Ectodermal cell (in vitro differentiated cells): ENCODE data around the gene SPOCK1.

Experiments
- H3K27ac ChIP-seq: 2 replicates; pipeline ENCODE4 v1.7.0; 2013; ENCODE audit warnings: mild to moderate bottlenecking, low read depth, low read length; ENCODE audit not compliant: insufficient read depth, poor library complexity, severe bottlenecking
- H3K27me3 ChIP-seq: 2 replicates; pipeline ENCODE4 v1.7.0; 2013; ENCODE audit warnings: mild to moderate bottlenecking, low read length; ENCODE audit not compliant: insufficient read depth, control insufficient read depth, poor library complexity, severe bottlenecking
- H3K36me3 ChIP-seq: one replicate; pipeline ENCODE4 v1.7.0; 2013; ENCODE audit warnings: low read length; ENCODE audit not compliant: control insufficient read depth, insufficient read depth
- H3K4me1 ChIP-seq: one replicate; pipeline ENCODE4 v1.7.0; 2013; ENCODE audit warnings: low read length; ENCODE audit not compliant: control insufficient read depth, insufficient read depth
- H3K4me3 ChIP-seq: 2 replicates; pipeline ENCODE4 v1.7.0; 2013; ENCODE audit warnings: low read depth, low read length, control low read depth; ENCODE audit not compliant: insufficient read depth
- H3K9me3 ChIP-seq: 2 replicates; pipeline ENCODE4 v1.7.0; 2013; ENCODE audit warnings: mild to moderate bottlenecking, low read length, moderate library complexity; ENCODE audit not compliant: control insufficient read depth
- WGBS, 2 experiments: methylation state at CpG; one replicate each; pipeline ENCODE4 v1.1.7; 2013; ENCODE audit warnings: missing lambda C conversion rate in 2 of 2; 5-methylcytosine and 5-hydroxymethylcytosine counted together

Gene SPOCK1

DNA sequence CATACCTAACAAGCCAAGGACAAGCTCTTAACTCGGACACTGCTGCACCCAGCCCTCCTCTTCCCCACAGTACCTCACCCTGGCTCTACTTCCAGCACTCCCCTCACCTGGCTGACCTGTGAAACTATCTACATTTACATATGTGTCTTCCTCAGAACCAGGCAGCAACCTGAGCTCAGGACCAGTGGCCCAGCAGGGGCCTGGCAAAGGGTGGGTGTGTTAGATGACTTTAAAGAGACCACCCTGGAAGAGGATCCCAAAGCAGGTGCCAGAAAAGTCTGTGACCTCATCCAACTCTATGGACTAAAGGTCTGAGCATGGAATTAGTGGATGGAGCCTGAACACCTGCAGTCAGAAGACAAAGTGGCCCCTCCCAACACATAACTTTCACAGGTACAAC, 400.9 kb downstream of the SPOCK1 start:
- Histone ChIP-seq H3K36me3 (no peaks in the 10 kb centered on the region), H3K27ac (no peak overlapping the region), H3K4me1 (no peaks in the 10 kb centered on the region), H3K9me3 (no peaks in the 10 kb centered on the region), H3K27me3 (no peaks in the 10 kb centered on the region), H3K4me3 (no peak overlapping the region)
- 79 to 86% methylated on average over 1 of the region's 1 CpG for WGBS, 2 experiments

GRCh38 chr5:137097203-137097602, 401.9 kb downstream of the SPOCK1 start:
- Histone ChIP-seq H3K4me1 (peaks cover under 1% of the 10 kb centered on the region), H3K36me3 (no peaks in the 10 kb centered on the region), H3K27ac (no peak overlapping the region), H3K27me3 (no peaks in the 10 kb centered on the region), H3K4me3 (no peak overlapping the region), H3K9me3 (no peaks in the 10 kb centered on the region)
- 83 to 96% methylated on average over 3 of the region's 3 CpGs for WGBS, 2 experiments

- 96% methylated on average over 6 of the region's 6 CpGs for WGBS, 2 experiments
- H3K27ac ChIP-seq = no peak overlapping the region
- H3K4me1 ChIP-seq = peaks cover 6% of the 10 kb centered on the region
- H3K36me3 ChIP-seq = no peaks in the 10 kb centered on the region
- no peaks in the 10 kb centered on the region for H3K9me3 ChIP-seq
- no peaks in the 10 kb centered on the region for H3K27me3 ChIP-seq
- H3K4me3 ChIP-seq = no peak overlapping the region
Measured at GRCh38 chr5:137096149-137097103, 402.7 kb downstream of the SPOCK1 start.

DNA sequence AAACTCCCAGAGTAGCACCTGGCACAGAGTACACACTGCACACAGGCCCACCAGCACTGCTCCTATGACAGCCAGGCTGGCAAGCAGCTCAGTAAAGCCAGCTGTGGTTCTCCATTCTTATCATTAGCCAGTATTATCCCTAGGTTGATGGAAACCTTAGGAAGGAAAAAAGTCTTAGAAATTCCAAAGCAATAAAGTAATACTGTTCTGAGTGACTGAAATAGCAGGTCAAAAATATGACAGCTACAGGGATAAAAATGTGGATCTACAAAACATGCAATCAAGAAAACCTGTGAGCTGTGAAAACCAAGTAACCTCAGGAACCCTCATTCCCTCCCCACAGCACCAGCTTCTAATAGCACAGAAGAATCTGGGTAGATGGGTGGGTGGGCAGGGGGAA, 403.5 kb downstream of the SPOCK1 start:
- peaks cover 14% of the 10 kb centered on the region for H3K4me1 ChIP-seq
- no peaks in the 10 kb centered on the region for H3K36me3 ChIP-seq
- no peaks in the 10 kb centered on the region for H3K9me3 ChIP-seq
- H3K27me3 ChIP-seq = no peaks in the 10 kb centered on the region
- no peak overlapping the region for H3K4me3 ChIP-seq
- no peak overlapping the region for H3K27ac ChIP-seq

DNA sequence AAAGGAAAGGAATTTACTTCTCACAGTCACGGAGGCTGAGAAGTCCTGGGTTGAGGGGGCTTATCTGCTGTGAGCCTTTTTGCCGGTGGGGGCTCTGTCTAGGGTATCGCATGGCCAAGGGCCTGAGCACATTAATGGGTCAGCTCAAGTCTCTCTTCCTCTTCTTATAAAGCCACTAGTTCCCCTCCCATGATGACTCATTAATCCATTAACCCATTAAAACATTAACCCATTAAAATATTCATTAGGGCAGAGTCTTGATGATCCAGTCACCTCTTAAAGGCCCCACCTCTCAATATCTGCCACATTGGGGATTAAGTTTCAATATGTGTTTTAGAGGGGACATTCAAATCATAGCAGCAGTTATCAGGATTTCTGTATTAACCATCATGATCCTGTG, 406.3 kb downstream of the SPOCK1 start:
- H3K4me3 ChIP-seq = no peak overlapping the region
- H3K36me3 ChIP-seq = no peaks in the 10 kb centered on the region
- no peak overlapping the region for H3K27ac ChIP-seq
- H3K9me3 ChIP-seq = no peaks in the 10 kb centered on the region
- H3K4me1 ChIP-seq = peaks cover 22% of the 10 kb centered on the region
- no peaks in the 10 kb centered on the region for H3K27me3 ChIP-seq
- 90 to 91% methylated on average over 3 of the region's 3 CpGs for WGBS, 2 experiments

GRCh38 chr5:137091472-137091871, 407.7 kb downstream of the SPOCK1 start:
- H3K4me3 ChIP-seq = no peak overlapping the region
- H3K27ac ChIP-seq = no peak overlapping the region
- WGBS, 2 experiments = 17 to 18% methylated on average over 1 of the region's 1 CpG
- no peaks in the 10 kb centered on the region for H3K9me3 ChIP-seq
- H3K4me1 ChIP-seq = peaks cover 22% of the 10 kb centered on the region
- no peaks in the 10 kb centered on the region for H3K27me3 ChIP-seq
- no peaks in the 10 kb centered on the region for H3K36me3 ChIP-seq

DNA sequence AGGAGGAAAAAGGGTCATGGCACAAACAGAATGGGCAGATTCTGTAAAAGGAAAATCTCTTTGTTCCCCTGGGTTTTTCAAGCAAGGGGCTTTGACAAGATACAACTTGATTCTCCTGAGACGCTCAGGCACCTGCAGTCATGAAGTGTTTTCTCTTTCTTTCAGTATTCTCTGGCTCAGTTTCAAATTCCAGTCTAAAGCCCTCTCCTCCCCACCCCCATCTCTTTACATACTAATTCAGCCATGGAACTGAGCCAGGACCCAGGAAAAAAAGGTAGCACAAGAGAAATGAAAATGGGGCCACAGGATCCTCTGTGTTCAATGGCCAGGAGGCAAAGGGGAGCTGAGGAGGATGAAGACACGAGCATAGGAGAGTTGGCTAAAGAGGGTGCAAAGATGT, 408.4 kb downstream of the SPOCK1 start:
- H3K27ac ChIP-seq = peak overlapping the region; percentile 38
- WGBS, 2 experiments = 62 to 65% methylated on average over 2 of the region's 2 CpGs
- peaks cover 22% of the 10 kb centered on the region for H3K4me1 ChIP-seq
- no peaks in the 10 kb centered on the region for H3K27me3 ChIP-seq
- no peak overlapping the region for H3K4me3 ChIP-seq
- H3K36me3 ChIP-seq = no peaks in the 10 kb centered on the region
- no peaks in the 10 kb centered on the region for H3K9me3 ChIP-seq

DNA sequence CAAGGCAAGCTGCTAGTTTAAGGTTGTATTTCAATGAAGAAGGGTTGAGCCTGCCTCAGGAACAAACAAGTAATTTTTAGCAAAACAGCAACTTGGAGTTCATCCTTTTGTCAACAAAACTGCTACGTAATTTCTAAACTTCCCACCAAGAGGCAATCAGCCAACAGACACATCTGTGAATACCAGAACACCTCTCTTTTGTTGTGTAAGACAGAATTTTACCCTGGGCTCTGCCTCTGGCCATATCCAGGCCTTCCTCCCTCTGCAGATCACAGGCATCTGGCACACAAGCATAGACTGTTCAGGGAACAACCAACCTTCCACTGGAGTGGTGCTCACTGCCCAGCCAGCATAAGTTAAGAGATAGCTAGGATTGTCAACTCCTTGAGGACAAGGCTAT, 409.0 kb downstream of the SPOCK1 start:
- Histone ChIP-seq H3K9me3 (no peaks in the 10 kb centered on the region), H3K27ac (no peak overlapping the region), H3K4me1 (peaks cover 22% of the 10 kb centered on the region), H3K36me3 (no peaks in the 10 kb centered on the region), H3K4me3 (no peak overlapping the region), H3K27me3 (no peaks in the 10 kb centered on the region)
- 90 to 92% methylated on average over 1 of the region's 1 CpG for WGBS, 2 experiments

GRCh38 chr5:137088175-137088574, 411.0 kb downstream of the SPOCK1 start:
- Histone ChIP-seq H3K36me3 (no peaks in the 10 kb centered on the region), H3K4me1 (peaks cover 22% of the 10 kb centered on the region), H3K27ac (no peak overlapping the region), H3K9me3 (no peaks in the 10 kb centered on the region), H3K27me3 (no peaks in the 10 kb centered on the region), H3K4me3 (no peak overlapping the region)
- 92 to 95% methylated on average over 5 to 6 of the region's 6 CpGs for WGBS, 2 experiments

DNA sequence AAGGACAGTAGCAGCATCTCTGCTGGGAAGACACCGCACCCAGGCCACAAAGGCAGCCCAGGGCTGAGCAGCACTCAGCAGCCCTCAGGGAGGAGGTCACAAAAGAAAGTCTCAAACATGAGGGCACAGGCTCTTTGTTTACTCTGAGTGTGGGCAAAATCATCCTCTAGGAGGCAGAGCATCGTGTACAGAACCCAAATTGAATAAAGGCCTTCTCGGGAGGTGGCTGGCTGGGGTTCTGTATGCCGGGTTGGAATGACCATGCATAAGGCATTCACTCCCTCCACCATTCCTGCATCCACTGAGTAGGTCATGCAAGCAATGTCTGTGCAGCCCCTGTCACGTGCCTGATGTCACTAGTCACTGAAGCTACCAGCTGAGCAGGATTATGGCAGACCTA, 412.8 kb downstream of the SPOCK1 start:
- Histone ChIP-seq H3K36me3 (no peaks in the 10 kb centered on the region), H3K27me3 (no peaks in the 10 kb centered on the region), H3K27ac (no peak overlapping the region), H3K9me3 (no peaks in the 10 kb centered on the region), H3K4me1 (peaks cover 15% of the 10 kb centered on the region), H3K4me3 (no peak overlapping the region)
- 70 to 83% methylated on average over 5 of the region's 5 CpGs for WGBS, 2 experiments
